Activated effector memory CD4-positive, alpha-beta T cell treated with anti-CD3 and anti-CD28 coated beads, Interleukin-2, amount 50 U/mL, for 16 hours (primary cell): ENCODE results near the gene SEC62.
A peak's percentile ranks its signal among the peaks of the same experiment; 100 is the strongest.
"Not testable (repeated sequence)": the region's sequence is repeated elsewhere in the genome, so short reads cannot be mapped to it uniquely, and the experiment has no call there.

Source experiments
- DNase-seq: peaks from one replicate; pipeline ENCODE4 v3.0.0-alpha.2; 2020

SEC62 gene

DNA sequence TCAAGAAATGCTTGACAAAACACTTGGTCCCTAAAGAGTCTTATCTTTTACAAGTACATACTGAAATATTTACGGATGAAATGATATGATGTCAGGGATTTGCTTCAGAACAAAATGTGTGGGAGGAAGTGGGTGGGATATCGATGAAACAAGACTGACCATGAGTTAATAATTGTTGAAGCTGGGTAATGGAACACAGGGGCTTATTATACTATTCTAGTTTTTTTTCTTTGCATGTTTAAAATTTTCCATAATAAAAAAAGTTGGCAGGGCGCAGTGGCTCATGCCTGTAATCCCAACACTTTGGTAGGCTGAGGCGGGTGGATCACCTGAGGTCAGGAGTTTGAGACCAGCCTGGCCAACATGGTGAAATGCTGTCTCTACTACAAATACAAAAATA is 52.7 kb downstream of the SEC62 start:
- DNase-seq, result not testable (repeated sequence)

DNA sequence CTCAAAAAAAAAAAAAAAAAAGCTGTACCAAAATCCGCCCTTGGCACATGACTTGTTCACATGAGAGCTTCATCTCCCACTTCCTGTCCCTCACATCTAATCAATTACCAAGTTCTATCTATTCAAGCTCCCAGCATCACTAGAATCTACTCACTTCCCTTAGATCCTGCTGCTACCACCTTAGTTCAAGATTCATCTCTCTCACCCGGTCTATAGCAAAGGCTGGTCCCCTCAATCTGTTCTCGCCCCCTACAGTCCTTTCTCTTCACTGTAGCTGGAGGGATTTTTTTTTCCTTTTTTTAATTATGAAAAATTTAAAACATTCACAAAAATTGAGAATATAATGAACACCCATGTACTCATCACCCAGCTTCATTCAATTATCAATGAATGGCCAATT is 54.5 kb downstream of the SEC62 start:
- DNase-seq, result no peak

- no peak for DNase-seq
Observed at GRCh38 chr3:170022336-170022735, 55.7 kb downstream of the SEC62 start.

DNA sequence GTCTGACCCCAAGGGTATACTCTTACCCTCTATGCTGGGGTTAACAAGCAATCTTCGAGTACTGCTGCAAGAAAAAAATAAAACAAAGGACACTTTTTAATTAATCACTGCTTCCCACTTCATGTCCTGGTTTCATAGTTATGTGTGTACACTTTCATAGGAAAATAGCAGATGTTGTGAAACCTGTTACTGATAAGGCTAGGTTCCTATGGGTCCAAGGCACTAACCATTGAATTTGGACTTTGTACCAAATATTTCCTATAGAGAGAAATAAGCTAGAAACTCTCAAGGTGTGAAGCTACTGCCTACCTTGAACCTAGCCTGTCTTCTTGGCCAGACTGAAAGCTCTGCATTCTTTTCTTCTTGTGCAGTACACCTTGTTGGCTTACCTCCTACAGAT is 56.6 kb downstream of the SEC62 start:
- no peak for DNase-seq

GRCh38 chr3:170024581-170024980 is 58.0 kb downstream of the SEC62 start:
- no peak for DNase-seq

DNA sequence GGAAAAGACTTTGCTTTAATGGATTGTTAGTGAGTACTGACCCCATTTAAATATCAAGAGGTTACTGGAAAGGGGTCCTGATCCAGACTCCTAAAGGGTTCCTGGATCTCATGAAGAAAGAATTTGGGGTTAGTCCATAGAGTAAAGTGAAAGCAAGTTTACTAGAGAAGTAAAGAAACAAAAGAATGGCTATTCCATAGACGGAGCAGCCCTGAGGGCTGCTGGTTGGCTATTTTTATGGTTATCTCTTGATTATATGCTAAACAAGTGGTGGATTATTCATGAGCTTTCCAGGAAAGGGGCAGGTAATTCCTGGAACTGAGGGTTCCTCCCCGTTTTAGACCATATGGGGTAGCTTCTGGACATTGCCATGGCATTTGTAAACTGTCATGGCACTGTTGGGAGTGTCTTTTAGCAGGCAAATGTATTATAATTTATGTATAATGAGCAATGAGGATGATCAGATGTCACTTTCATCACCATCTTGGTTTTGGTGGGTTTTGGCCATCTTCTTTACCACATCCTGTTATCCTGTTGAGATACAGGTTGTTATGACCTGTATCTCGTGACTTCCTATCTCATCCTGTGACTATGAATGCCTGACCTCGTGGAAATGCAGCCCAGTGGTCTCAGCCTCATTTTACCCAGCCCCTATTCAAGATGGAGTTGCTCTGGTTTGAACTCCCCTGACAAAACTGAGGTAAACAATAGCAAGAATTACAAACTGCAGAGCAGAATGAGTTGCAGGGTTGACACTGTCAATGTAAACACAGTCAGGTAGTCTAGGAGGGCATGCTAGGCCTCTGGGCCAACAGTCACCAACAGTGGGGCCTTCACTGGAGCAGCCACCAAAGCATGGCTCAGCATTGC is 60.9 kb downstream of the SEC62 start:
- no peak for DNase-seq

GRCh38 chr3:170033489-170033888 is 66.9 kb downstream of the SEC62 start:
- peak; percentile 69 for DNase-seq

- DNase-seq, result peak; percentile 92
Observed at GRCh38 chr3:170037463-170038433, 71.1 kb downstream of the SEC62 start, which contains the start of gene GPR160. Gene GPR160, plus strand, starts transcription at chr3:170037995. Its CDS starts 45,978 bp downstream, at chr3:170083973.

DNA sequence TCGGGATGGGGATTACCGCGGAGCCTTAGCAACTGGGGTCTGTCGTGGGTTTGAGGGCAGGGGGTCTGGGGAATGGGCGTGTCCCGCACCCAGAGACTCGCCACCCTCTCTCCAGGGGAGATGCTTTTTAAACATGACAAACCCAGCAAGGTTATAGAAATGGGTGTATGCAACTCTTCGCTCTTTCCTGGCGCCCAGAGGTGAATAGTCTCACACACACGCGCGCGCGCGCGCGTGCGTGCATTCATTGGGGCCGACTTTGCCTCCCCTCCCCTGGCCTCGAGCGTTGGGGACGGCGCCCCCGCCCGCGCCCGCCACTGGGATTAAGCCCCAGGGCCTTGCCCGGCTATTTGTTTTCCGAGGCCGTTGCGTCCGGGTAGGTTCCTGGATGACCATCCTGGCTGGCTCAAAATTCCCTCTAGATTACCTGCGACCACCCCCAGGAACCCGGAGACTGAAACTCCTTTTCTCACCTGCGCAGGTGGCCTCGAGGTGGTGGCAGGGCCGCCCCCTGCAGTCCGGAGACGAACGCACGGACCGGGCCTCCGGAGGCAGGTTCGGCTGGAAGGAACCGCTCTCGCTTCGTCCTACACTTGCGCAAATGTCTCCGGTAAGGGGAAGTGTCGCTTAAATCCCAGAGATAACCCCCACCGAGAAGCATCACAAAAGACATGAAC is 72.0 kb downstream of the SEC62 start:
- DNase-seq, result peak; percentile 69

GRCh38 chr3:170040418-170040817 is 73.8 kb downstream of the SEC62 start:
- DNase-seq, result no peak

GRCh38 chr3:170043506-170043905 is 76.9 kb downstream of the SEC62 start:
- no peak for DNase-seq

GRCh38 chr3:170044271-170044670 is 77.7 kb downstream of the SEC62 start:
- DNase-seq, result no peak

DNA sequence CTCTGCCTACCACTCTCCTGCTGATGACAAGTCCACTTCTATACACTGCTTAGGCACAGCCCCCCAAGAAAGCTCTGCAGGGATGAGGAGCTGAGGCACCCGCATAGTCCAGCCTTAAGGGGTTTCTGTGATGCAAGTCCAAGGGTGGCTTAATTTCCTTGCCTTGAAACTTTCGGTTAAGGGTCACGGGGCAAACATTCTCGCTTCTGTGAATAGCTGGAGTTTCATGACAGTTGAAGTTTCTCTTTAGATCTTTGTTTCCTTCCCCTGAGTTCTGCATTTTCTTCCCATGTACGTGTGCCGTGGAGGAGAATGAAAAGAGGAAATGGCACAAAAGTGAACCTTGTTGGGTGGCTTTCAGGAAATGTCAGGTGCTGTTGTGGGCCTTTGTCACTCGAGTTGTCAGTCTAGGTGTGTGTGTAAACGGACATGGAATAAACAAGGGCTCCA is 78.2 kb downstream of the SEC62 start:
- no peak for DNase-seq

DNA sequence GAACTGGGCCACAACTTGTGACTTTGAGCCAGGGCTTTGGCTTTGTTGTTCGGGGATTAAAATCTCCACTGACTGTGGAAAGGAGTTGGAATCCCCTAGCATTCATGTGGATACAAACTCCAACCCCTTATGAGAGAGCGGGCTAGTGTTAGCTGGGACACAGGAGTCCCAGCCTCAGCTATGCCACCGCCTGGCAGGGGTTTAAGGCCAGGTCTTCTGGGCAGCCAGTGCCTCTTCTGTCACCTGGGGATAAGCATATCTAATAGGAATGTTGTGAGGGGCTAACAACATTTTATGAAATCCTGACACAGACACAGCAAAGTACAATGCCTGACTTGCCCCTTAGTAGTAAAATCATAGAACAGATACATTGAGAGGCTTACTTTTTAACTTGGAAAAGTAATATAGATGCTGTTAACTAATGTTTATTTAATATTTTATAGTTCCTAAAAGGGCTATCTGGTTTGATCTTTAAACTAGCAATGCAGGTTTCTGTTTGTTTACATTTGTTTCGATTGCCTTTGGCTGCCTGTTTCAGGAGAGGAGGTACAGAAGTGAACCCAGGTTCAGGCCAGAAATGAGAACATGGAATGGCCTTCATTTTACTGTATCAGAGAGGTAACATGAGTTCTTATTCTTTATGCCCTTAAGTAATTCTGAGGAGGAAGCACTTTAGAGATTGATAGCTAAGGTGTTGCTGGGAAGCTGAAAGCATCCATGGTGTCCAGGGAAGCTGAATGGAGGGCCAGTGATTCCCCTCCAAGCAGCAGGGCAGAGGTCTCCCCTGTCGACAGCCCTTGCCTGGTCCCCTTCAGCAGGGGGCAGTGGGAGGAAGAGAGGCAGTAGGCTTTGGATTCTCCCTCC is 79.9 kb downstream of the SEC62 start:
- DNase-seq, result no peak

- DNase-seq, result no peak
Observed at GRCh38 chr3:170047133-170047404, 80.5 kb downstream of the SEC62 start.
